Nephron progenitor cell (in vitro differentiated cells): Measurements from ENCODE around the gene NRDE2.
A peak's percentile ranks its signal among the peaks of the same experiment; 100 is the strongest.

Source experiments
- DNase-seq: peaks from one replicate; pipeline ENCODE4 v3.0.0; 2021
- H3K27ac Mint-ChIP-seq: 2 replicates; pipeline ENCODE4 v1.8.0; 2021; ENCODE audit warnings: mild to moderate bottlenecking, moderate library complexity, mixed read lengths
- H3K27me3 Mint-ChIP-seq: 2 replicates; pipeline ENCODE4 v1.8.0; 2021; ENCODE audit warnings: mild to moderate bottlenecking, low read depth, mixed read lengths; ENCODE audit not compliant: poor library complexity
- H3K36me3 Mint-ChIP-seq: 2 replicates; pipeline ENCODE4 v1.8.0; 2021; ENCODE audit warnings: low read depth, mixed read lengths
- H3K4me1 Mint-ChIP-seq: 2 replicates; pipeline ENCODE4 v1.8.0; 2021; ENCODE audit warnings: mixed read lengths
- H3K4me3 Mint-ChIP-seq: 2 replicates; pipeline ENCODE4 v1.8.0; 2021; ENCODE audit warnings: mild to moderate bottlenecking, moderate library complexity, mixed read lengths
- H3K9me3 Mint-ChIP-seq: 2 replicates; pipeline ENCODE4 v1.8.0; 2021; ENCODE audit warnings: mild to moderate bottlenecking, moderate library complexity, mixed read lengths
- TF ChIP-seq, protein P1 (sequence below): fragments of 200-600 bp; sonication (generic); IDR thresholded peaks from 2 replicates; pipeline ENCODE4 v1.5.0; 2021; ENCODE audit warnings: antibody characterized with exemption

Gene NRDE2

DNA sequence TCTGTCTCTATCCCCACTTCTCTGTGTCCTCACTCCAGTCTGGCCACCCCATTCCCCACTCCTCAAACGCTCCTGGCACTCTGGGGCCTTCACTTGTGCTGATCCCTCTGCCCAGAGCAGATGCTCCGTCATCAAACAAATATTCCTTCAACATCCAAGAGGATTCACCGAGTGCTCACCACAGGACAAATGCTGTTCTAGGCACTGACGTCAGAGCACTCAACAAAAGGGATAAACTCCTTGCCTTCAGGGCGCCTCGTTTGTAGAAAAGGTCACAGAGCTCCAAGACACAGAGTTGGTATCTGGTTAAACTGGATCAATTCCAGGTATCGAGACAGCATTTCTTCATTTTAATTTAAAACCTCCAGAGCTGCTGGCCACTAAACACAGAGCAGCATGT is 40.0 kb downstream of the NRDE2 start:
- Mint-ChIP-seq H3K27ac (peak overlapping the region; percentile 83), H3K27me3 (peaks cover 3% of the 10 kb centered on the region), H3K36me3 (peaks cover 43% of the 10 kb centered on the region), H3K9me3 (no peaks in the 10 kb centered on the region), H3K4me3 (no peak overlapping the region), H3K4me1 (no peaks in the 10 kb centered on the region)
- no peak for DNase-seq
- TF ChIP-seq, protein P1, sequence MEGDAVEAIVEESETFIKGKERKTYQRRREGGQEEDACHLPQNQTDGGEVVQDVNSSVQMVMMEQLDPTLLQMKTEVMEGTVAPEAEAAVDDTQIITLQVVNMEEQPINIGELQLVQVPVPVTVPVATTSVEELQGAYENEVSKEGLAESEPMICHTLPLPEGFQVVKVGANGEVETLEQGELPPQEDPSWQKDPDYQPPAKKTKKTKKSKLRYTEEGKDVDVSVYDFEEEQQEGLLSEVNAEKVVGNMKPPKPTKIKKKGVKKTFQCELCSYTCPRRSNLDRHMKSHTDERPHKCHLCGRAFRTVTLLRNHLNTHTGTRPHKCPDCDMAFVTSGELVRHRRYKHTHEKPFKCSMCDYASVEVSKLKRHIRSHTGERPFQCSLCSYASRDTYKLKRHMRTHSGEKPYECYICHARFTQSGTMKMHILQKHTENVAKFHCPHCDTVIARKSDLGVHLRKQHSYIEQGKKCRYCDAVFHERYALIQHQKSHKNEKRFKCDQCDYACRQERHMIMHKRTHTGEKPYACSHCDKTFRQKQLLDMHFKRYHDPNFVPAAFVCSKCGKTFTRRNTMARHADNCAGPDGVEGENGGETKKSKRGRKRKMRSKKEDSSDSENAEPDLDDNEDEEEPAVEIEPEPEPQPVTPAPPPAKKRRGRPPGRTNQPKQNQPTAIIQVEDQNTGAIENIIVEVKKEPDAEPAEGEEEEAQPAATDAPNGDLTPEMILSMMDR = no peak

DNA sequence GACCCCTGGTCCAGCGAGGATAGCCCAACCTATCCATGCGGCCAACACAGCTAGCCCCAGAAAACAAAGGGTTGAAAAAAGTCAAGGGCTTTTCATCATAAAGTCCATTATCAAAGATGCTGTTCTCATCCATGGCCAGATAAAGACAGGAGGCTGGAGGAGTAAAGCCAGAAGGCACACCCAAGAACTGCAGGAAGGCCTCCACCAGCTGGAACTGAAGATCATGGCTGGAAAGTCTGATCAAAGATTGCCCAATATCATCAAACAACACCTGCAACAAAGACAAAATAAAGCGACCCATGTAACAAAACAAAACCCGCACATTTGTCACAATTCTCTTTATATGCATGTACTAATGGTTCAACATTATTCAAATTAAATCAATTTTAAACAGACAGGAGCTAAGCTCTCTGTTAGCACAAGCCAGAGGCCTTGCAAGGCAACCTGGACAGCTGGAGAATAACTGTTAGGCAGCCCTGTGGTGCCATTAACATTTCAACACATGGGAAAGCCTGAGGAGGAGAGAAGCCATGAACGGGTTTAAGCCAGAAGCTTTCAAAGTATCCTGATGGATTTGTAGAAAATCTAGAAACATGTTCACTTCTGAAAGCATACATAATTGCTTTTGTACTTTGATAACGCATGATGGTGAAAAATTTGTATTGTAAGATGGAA is 41.3 kb downstream of the NRDE2 start:
- H3K9me3 Mint-ChIP-seq = no peaks in the 10 kb centered on the region
- DNase-seq = no peak
- TF ChIP-seq, protein P1 = no peak
- H3K27ac Mint-ChIP-seq = no peak overlapping the region
- H3K4me1 Mint-ChIP-seq = no peaks in the 10 kb centered on the region
- H3K27me3 Mint-ChIP-seq = peaks cover 3% of the 10 kb centered on the region
- H3K4me3 Mint-ChIP-seq = no peak overlapping the region
- peaks cover 45% of the 10 kb centered on the region for H3K36me3 Mint-ChIP-seq

DNA sequence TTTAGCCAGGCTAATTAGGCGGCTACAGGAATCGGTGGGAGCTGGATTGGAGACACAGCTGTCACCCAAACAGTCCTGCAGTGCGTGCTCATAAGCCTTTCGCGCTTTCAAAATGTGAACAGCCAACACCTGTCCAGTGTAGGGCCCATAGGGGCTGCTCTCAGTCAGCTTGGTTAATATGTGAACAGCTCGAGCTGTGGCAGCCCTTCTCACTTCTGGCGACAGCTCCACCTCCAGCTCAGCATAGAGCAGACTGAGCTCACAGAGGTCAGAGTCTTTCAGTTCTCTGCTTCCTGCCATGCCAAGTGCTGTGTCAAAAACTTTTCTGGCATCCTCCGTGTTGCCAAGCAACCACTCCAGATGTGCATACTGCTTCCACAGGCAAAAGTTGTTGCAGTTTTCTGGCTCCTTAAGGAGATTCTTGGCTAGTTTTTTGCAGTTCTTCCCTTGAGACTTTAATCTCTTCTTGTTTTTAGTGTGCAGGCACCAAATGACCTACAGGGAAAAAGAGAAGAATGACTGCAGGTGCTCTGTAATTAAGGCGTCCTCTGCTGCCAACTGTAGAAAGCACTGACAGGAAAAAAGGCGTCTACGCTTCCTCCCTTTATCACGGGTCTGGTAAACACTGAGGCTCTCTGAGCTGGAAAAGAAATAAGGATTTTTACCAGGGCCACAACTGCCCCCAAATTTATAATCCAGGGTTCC is 42.9 kb downstream of the NRDE2 start:
- TF ChIP-seq, protein P1 = no peak
- Mint-ChIP-seq H3K36me3 (peaks cover 36% of the 10 kb centered on the region), H3K4me3 (no peak overlapping the region), H3K9me3 (no peaks in the 10 kb centered on the region), H3K27ac (no peak overlapping the region), H3K4me1 (no peaks in the 10 kb centered on the region), H3K27me3 (no peaks in the 10 kb centered on the region)
- no peak for DNase-seq

DNA sequence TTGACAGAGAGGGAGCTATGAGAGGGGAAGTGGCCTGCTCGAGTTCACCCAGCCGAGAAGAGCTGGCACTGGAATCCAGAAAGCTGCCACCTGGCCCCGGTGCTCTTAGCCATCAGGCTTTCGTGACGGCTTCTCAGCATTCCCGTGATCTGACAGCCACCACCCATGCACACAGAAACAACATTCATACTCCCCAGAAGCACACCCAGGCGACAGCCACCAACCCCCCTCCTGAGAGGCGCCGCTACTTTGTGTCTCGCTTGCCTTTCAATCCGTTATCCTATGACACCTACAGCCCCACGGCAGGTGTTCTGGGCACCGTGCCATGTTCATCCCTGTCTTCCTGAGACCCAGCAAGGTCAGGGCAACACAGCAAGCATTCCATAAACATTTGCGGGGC is 44.0 kb downstream of the NRDE2 start:
- no peak for DNase-seq
- Mint-ChIP-seq H3K4me1 (no peaks in the 10 kb centered on the region), H3K9me3 (no peaks in the 10 kb centered on the region), H3K36me3 (peaks cover 35% of the 10 kb centered on the region), H3K4me3 (no peak overlapping the region), H3K27me3 (no peaks in the 10 kb centered on the region), H3K27ac (no peak overlapping the region)
- TF ChIP-seq, protein P1 = no peak

DNA sequence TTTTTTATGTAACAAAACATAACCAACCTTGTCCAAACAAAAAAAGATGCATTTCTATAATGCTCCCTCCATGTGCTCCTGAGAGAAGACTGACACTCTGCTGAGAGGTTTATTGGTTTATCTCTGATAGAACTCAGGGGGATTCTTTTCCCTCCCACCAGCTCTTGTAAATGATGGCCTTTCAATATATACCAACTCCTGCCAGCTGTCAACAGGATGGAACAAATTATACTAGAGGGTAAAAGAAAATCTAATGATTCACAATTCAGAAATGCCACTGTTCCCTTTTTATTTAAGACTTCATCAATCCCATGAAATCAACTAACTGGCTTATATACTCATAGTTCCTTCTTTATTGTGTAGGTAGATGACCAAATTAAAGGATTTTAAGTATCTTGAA is 50.0 kb downstream of the NRDE2 start:
- no peak overlapping the region for H3K27ac Mint-ChIP-seq
- no peak for DNase-seq
- H3K4me1 Mint-ChIP-seq = no peaks in the 10 kb centered on the region
- H3K27me3 Mint-ChIP-seq = no peaks in the 10 kb centered on the region
- TF ChIP-seq, protein P1 = no peak
- H3K4me3 Mint-ChIP-seq = no peak overlapping the region
- H3K36me3 Mint-ChIP-seq = peaks cover 19% of the 10 kb centered on the region
- H3K9me3 Mint-ChIP-seq = no peaks in the 10 kb centered on the region

DNA sequence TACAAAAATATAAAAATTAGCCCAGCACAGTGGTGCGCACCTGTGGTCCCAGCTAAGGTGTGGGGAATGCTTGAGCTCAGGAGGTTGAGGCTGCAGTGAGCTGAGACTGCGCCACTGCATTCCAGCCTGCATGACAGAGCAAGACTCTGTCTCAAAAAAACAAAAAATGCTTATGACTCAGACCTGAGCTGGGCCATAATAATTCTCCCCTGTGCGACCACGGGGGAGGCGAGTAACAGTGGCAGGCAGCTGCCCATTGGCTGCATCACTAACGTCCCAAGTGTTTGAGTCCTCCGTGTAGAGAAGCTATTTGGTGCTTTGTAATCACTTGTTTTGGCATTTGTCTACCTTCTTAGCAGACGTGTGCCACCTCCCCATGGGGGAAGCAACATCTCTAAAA is 50.5 kb downstream of the NRDE2 start:
- TF ChIP-seq, protein P1 = no peak
- H3K27ac Mint-ChIP-seq = no peak overlapping the region
- no peak overlapping the region for H3K4me3 Mint-ChIP-seq
- peaks cover 22% of the 10 kb centered on the region for H3K36me3 Mint-ChIP-seq
- no peaks in the 10 kb centered on the region for H3K9me3 Mint-ChIP-seq
- H3K4me1 Mint-ChIP-seq = no peaks in the 10 kb centered on the region
- no peaks in the 10 kb centered on the region for H3K27me3 Mint-ChIP-seq
- DNase-seq = no peak
